ENCODE data around the gene C11orf58. TPM values are rescaled to one million over a fixed set of nuclear protein-coding genes. Genes with fewer than 3 reads are reported as not detected.

Gene C11orf58
- total RNA-seq, 4 donors from 2014 or later: 136 to 163 (median 147) TPM

DNA sequence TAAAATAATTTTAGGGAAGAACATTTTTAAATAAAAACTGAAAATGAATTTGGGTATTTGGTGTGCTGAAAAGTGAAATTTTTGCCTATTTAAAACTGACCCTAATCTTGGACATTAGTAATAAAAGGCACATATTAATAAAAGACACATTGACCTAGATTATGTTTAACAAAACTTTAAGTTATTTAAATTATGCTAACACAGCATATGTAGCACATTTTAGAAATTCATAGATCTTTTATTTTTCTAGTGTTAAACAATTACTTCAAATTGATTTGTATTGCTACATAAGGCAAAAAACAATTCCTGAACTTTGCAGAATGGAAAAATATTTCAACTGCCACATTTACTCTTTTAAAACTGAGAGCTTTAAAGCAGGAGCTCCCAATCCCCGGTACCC is 10.6 kb downstream of the C11orf58 start:
- no peak for ATAC-seq (ENCODE audit: low FRiP score)
- DNase-seq (ENCODE audit: low spot score): no peak
- TF ChIP-seq, protein P1, sequence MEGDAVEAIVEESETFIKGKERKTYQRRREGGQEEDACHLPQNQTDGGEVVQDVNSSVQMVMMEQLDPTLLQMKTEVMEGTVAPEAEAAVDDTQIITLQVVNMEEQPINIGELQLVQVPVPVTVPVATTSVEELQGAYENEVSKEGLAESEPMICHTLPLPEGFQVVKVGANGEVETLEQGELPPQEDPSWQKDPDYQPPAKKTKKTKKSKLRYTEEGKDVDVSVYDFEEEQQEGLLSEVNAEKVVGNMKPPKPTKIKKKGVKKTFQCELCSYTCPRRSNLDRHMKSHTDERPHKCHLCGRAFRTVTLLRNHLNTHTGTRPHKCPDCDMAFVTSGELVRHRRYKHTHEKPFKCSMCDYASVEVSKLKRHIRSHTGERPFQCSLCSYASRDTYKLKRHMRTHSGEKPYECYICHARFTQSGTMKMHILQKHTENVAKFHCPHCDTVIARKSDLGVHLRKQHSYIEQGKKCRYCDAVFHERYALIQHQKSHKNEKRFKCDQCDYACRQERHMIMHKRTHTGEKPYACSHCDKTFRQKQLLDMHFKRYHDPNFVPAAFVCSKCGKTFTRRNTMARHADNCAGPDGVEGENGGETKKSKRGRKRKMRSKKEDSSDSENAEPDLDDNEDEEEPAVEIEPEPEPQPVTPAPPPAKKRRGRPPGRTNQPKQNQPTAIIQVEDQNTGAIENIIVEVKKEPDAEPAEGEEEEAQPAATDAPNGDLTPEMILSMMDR (IDR thresholded peaks at IDR 0.05): no peak

DNA sequence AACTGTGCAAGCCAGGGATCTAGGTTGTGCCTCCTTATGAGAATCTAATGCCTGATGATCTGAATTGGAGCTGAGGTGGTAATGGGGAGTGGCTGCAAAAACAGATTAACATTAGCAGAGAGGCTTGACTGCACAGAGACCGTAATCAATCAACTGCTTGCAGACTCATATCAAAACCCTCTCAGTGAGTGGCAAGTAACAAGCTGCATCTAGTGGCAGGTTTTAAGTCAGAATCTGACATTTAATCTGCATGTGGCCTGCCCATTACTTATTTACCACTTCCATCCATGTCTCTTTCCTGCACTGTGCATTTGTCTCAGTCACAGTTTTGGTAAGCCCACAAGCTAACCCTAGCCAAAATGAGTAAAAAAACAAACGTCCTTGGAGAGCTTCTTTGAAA is 11.2 kb downstream of the C11orf58 start:
- no peak for ATAC-seq (ENCODE audit: low FRiP score)

DNA sequence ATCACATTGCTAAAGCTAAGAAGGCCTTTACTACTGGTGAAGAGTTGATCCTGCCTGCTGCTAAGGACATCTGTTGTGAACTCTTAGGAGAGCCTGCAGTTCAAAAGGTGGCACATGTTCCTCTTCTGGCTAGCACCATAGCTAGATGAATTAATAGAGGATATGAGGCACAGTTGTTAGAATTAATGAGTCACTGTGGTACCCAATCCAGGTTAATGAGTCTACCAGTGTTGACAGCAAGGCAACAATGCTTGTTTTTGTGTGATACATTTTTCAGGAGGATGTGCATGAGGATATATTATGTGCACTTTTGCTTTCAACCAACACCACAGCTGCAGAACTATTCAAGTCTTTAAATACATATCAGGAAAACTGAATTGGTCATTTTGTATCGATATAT is 12.0 kb downstream of the C11orf58 start:
- TF ChIP-seq, protein P1 (IDR thresholded peaks at IDR 0.05): no peak
- ATAC-seq (ENCODE audit: low FRiP score): no peak
- no peak for DNase-seq (ENCODE audit: low spot score)

More for the DNA sequence above, 11.2 kb downstream of the C11orf58 start:
- no peak for DNase-seq (ENCODE audit: low spot score)
- TF ChIP-seq, protein P1 (IDR thresholded peaks at IDR 0.05): no peak

DNA sequence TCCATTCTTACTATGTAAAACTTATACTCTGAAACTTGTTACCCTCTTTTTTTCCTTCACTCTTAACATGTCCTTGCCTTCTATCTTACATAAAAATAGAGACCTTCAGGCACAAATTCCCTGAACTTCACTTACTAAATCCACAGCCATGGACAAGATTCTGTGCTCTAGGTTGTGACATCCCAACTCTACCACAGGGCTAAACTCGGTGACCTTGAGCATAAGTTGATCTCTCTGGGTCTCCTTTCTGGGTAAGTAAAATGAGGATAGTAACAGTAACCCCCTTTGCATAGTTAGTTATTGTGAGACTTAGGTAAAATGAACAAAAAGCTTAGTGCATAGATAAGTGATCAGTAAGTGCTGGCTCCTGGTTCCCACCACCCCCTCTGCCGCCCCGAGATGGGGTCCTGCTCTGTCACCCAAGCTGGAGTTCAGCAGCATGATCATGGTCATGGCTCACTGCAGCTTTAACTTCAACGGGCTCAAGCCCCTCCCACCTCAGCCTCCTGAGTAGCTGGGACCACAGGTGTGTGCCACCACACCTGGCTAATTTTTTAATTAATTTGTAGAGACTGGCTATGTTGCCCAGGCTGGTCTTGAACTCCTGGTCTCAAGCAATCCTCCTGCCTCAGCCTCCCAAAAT is 20.1 kb downstream of the C11orf58 start:
- no peak for DNase-seq (ENCODE audit: low spot score)
- no peak for ATAC-seq (ENCODE audit: low FRiP score)
- TF ChIP-seq, protein P1 (IDR thresholded peaks at IDR 0.05): no peak

DNA sequence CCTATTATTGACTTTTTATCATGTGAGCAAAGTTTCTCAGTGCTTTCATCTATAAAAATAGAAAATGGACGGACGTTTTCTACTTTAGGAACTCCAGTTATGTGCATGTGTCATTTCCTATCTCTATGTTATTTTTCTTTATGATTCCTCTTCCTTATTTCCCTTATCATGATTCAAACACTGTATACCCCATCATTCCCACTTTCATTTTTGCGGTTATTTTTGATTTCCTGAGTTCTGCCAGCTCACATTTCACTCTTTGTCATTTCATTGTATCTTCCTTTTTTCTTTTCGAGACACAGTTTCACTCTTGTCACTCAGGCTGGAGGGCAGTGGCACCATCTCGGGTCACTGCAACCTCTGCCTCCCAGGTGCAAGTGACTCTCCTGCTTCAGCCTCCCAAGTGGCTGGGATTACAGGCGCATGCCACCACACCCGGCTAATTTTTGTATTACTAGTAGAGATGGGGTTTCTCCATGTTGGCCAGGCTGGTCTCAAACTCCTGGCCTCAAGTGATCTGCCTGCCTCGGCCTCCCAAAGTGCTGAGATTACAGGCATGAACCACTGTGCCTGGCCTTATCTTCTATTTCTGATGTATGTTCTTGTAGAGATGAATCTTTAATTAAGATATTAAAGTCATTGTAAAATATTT is 21.5 kb downstream of the C11orf58 start:
- TF ChIP-seq, protein P1 (IDR thresholded peaks at IDR 0.05): no peak
- ATAC-seq (ENCODE audit: low FRiP score) (no peak), DNase-seq (ENCODE audit: low spot score) (no peak)

DNA sequence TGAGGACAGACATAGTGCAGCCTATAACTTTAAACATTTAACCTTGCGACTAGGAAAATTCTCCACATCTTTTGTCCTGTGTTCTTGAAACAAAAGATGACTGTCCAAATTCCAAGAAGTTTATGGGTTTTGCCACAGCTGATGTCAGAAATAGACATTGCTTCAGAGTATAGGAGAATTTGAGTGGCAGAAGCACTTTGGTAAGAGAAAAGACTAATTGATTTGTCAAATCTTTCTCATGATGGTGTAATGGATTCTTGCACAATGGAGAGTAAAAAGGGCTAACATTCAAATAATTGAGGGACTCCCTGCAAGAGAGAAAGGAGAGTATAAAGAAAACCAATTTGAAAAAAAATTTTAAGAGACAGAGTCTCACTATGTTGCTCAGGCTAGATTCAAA is 25.3 kb downstream of the C11orf58 start:
- TF ChIP-seq, protein P1 (IDR thresholded peaks at IDR 0.05): no peak
- no peak for ATAC-seq (ENCODE audit: low FRiP score)
- DNase-seq (ENCODE audit: low spot score): no peak

DNA sequence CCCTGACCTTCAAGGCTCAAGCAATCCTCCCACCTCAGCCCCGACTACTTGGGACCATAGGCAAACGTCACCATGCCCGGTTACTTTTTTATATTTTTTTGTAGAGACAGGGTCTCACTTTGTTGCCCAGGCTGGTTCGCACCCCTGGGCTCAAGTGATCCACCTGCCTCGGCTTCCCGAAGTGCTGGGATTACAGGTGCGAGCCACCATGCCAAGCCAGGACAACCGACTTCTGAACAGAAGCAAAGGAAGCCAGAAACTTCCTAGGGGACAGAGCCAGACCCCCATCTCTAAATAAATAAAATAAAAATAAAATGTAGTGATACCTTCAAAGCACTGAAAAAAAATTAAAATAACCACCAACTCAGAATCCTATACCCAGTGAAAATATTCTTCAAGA is 26.4 kb downstream of the C11orf58 start:
- TF ChIP-seq, protein P1 (IDR thresholded peaks at IDR 0.05): no peak
- no peak for ATAC-seq (ENCODE audit: low FRiP score)
- no peak for DNase-seq (ENCODE audit: low spot score)

Measured in omental fat pad (tissue), 4 donors.